ENCODE results near the gene PPARG.

GRCh38 chr3:12401208-12401607 lies 112.3 kb downstream of the PPARG start:
- TF ChIP-seq, protein P1, sequence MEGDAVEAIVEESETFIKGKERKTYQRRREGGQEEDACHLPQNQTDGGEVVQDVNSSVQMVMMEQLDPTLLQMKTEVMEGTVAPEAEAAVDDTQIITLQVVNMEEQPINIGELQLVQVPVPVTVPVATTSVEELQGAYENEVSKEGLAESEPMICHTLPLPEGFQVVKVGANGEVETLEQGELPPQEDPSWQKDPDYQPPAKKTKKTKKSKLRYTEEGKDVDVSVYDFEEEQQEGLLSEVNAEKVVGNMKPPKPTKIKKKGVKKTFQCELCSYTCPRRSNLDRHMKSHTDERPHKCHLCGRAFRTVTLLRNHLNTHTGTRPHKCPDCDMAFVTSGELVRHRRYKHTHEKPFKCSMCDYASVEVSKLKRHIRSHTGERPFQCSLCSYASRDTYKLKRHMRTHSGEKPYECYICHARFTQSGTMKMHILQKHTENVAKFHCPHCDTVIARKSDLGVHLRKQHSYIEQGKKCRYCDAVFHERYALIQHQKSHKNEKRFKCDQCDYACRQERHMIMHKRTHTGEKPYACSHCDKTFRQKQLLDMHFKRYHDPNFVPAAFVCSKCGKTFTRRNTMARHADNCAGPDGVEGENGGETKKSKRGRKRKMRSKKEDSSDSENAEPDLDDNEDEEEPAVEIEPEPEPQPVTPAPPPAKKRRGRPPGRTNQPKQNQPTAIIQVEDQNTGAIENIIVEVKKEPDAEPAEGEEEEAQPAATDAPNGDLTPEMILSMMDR (IDR thresholded peaks at IDR 0.05), result no peak
- TF ChIP-seq POLR2A (IDR thresholded peaks at IDR 0.05), result no peak

All from Peyer's patch (tissue), 4 donors.